ENCODE results near the gene NCOA5. TPM values are rescaled to one million over a fixed set of nuclear protein-coding genes. Genes with fewer than 3 reads are reported as not detected.

The NCOA5 gene
- total RNA-seq, 1 experiment from 2014 or later, result 26.9 TPM

DNA sequence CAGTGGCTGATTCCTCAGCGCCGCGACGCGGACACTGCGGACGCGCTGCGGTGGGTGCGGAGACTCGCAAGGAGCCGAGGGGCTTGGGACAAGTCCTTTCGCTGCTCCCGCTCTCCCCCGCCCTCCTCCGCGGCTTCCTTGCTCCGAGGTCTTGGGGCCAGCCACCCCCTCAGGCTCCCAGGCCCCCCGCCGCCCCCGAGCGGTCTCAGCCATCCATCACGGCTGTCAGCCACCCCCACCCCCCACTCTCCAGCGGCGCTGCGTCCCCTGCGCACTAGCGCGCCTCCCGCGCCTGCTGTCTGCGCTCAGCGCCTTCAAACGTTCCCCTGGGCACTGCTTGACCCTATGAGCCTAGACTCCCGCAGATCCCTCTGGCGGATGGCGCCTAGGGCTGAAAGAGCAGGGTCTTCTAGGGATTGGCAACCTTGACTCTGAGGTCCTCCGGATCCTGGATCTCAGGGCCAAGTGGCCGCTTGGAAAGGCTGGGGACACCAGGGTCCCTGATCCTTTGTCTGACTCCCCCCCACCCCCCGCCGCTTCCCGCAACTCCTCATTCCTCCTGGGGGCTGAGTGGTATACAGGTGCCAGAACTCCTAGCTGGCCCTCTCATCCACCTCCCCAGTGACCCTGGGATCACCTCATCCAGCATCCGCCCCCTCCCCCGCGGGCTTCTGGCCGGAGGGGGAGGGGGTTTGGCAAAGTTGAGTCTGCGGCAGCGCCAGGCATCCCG lies 59.3 kb downstream of the NCOA5 start:
- Histone ChIP-seq H4K20me1 (ENCODE audit: low read length) (no peaks in the 10 kb centered on the region), H2AFZ (ENCODE audit: low read length) (no peak overlapping the region), H3K79me2 (ENCODE audit: low read length) (no peaks in the 10 kb centered on the region), H3K4me1 (ENCODE audit: insufficient read depth, low read length) (no peaks in the 10 kb centered on the region), H3K36me3 (ENCODE audit: low read depth, low read length) (no peaks in the 10 kb centered on the region), H3K9me2 (replicated peaks; ENCODE audit: low read length) (no peaks in the 10 kb centered on the region), H3F3A (ENCODE audit: low read length, unreplicated experiment) (no peaks in the 10 kb centered on the region), H3K27me3 (ENCODE audit: low read length) (peaks cover 52% of the 10 kb centered on the region), H3K27ac (ENCODE audit: low read length) (no peak overlapping the region), H3K4me3 (ENCODE audit: low read length) (no peak overlapping the region), H3K9ac (ENCODE audit: low read length) (no peak overlapping the region), H3K4me2 (ENCODE audit: low read length) (no peak overlapping the region), H3K9me3 (ENCODE audit: low read length) (no peaks in the 10 kb centered on the region)
- intact Hi-C loops (cut with micrococcal nuclease), result no loop called here
- ATAC-seq (no peak), DNase-seq (no peak)
- CTCF ChIA-PET, result no interaction called here
- BruUV-seq (replicated peaks), result no TSS peak
- POLR2A ChIA-PET (ENCODE audit: unreplicated experiment), result no interaction called here
- TF ChIP-seq, protein P1, sequence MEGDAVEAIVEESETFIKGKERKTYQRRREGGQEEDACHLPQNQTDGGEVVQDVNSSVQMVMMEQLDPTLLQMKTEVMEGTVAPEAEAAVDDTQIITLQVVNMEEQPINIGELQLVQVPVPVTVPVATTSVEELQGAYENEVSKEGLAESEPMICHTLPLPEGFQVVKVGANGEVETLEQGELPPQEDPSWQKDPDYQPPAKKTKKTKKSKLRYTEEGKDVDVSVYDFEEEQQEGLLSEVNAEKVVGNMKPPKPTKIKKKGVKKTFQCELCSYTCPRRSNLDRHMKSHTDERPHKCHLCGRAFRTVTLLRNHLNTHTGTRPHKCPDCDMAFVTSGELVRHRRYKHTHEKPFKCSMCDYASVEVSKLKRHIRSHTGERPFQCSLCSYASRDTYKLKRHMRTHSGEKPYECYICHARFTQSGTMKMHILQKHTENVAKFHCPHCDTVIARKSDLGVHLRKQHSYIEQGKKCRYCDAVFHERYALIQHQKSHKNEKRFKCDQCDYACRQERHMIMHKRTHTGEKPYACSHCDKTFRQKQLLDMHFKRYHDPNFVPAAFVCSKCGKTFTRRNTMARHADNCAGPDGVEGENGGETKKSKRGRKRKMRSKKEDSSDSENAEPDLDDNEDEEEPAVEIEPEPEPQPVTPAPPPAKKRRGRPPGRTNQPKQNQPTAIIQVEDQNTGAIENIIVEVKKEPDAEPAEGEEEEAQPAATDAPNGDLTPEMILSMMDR (conservative IDR thresholded peaks at IDR 0.05; ENCODE audit: low read depth, low read length), result no peak
- no peak for TF ChIP-seq EZH2 (IDR thresholded peaks at IDR 0.05; ENCODE audit: low read length, unreplicated experiment)
- no peak for TF ChIP-seq EZH2phosphoT487 (IDR thresholded peaks at IDR 0.05; ENCODE audit: borderline replicate concordance, low read length)

DNA sequence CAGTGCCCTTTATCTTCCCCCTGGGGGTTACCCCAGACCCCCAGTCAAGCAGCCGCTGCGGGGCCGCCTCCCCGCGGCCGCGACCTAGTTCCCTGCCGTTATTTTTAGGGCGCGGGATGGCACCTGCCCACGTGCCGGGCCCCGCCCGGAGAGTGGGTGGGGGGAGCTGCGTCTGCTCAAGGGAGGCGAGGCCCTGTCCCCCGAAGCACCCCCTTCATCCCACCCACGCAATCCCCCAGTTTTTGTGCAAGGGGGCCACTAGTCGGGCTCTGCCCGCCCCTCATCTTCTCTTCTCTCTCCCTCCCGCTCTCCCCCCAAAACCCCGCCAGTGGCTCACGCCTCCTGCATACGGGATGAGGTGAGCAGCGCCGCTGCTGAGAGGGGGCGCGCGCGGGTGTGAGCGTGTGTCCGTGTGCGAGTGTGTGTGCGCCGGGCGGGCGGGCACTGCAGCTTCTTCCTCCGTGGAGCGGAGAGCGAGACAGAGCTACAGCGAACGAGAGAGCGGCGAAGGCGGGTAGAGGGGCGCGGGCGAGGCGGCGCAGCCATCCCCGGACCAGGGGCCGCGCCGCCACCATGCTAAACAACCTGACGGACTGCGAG lies 60.9 kb downstream of the NCOA5 start, which contains the start of gene SLC12A5:
Gene SLC12A5, plus strand, starts transcription at position 444 of the 600 bp plus-strand sequence. Its CDS starts 130 bp downstream, at position 574.
- Histone ChIP-seq H3K9me2 (replicated peaks; ENCODE audit: low read length) (no peaks in the 10 kb centered on the region), H4K20me1 (ENCODE audit: low read length) (no peaks in the 10 kb centered on the region), H3K9ac (ENCODE audit: low read length) (no peak within 1 kb of the TSS), H3K79me2 (ENCODE audit: low read length) (no peaks in the 10 kb centered on the region), H3K4me3 (ENCODE audit: low read length) (no peak within 1 kb of the TSS), H3K4me1 (ENCODE audit: insufficient read depth, low read length) (0 out of 2 replicates have a peak, but pooled peaks cover 4% of the 10 kb centered on the region), H2AFZ (ENCODE audit: low read length) (no peak within 1 kb of the TSS), H3K9me3 (ENCODE audit: low read length) (no peaks in the 10 kb centered on the region), H3K4me2 (ENCODE audit: low read length) (no peak within 1 kb of the TSS), H3K27me3 (ENCODE audit: low read length) (peaks cover 37% of the 10 kb centered on the region), H3K27ac (ENCODE audit: low read length) (no peak within 1 kb of the TSS), H3K36me3 (ENCODE audit: low read depth, low read length) (no peaks in the 10 kb centered on the region), H3F3A (ENCODE audit: low read length, unreplicated experiment) (no peaks in the 10 kb centered on the region)
- no TSS peak for BruUV-seq (replicated peaks)
- no peak for TF ChIP-seq EZH2phosphoT487 (IDR thresholded peaks at IDR 0.05; ENCODE audit: borderline replicate concordance, low read length)
- TF ChIP-seq, protein P1 (conservative IDR thresholded peaks at IDR 0.05; ENCODE audit: low read depth, low read length), result no peak
- TF ChIP-seq EZH2 (IDR thresholded peaks at IDR 0.05; ENCODE audit: low read length, unreplicated experiment), result no peak
- DNase-seq (no peak), ATAC-seq (no peak)
- ChIA-PET CTCF (no interaction called here), POLR2A (ENCODE audit: unreplicated experiment) (interaction anchor here (0.7 kb wide), 1 partner anchor 250 kb away, joined by 3 read pairs; no protein-coding TSS in a partner anchor)
- intact Hi-C loops (cut with micrococcal nuclease), result loop anchor here (10.0 kb wide), 2 partner anchors 146 to 406 kb away; no protein-coding TSS in a partner anchor
